ENCODE measurements around the gene KMT2E. TPM values are rescaled to one million over a fixed set of nuclear protein-coding genes. Genes with fewer than 3 reads are reported as not detected.

The KMT2E gene
- total RNA-seq, 1 experiment from 2014 or later, result 63.9 TPM

- Histone ChIP-seq H3K27me3 (replicated peaks; ENCODE audit: insufficient read depth, low read depth, low read length, poor library complexity) (no peaks in the 10 kb centered on the region), H3K4me1 (ENCODE audit: insufficient read depth, low read length, poor library complexity, severe bottlenecking) (no peaks in the 10 kb centered on the region), H3K4me3 (ENCODE audit: low read depth, low read length, poor library complexity, severe bottlenecking) (no peak overlapping the region), H3K9me3 (ENCODE audit: low read depth, low read length, poor library complexity, severe bottlenecking) (no peaks in the 10 kb centered on the region), H3K36me3 (ENCODE audit: insufficient read depth, low read length, poor library complexity, severe bottlenecking) (peaks cover 13% of the 10 kb centered on the region), H3K27ac (ENCODE audit: low read depth, low read length, poor library complexity, severe bottlenecking) (no peak overlapping the region)
- ChIA-PET CTCF (interaction anchor here (0.5 kb wide), 1 partner anchor 62 kb away, joined by 3 read pairs; no protein-coding TSS in a partner anchor), POLR2A (ENCODE audit: low non-redundant PET) (no interaction called here)
- TF ChIP-seq EZH2 (IDR thresholded peaks at IDR 0.05; ENCODE audit: borderline replicate concordance, low read depth, low read length, poor library complexity, severe bottlenecking), result no peak
- peak; percentile 65 for TF ChIP-seq CTCF (conservative IDR thresholded peaks at IDR 0.05; ENCODE audit: low read depth, low read length)
- DNase-seq (ENCODE audit: low spot score), result peak; percentile 66
- intact Hi-C loops (cut with micrococcal nuclease; ENCODE audit: unreplicated experiment), result loop anchor here (5.0 kb wide), 1 partner anchor 196 kb away; no protein-coding TSS in a partner anchor
- BruUV-seq (replicated peaks), result no TSS peak
Measured at GRCh38 chr7:105141068-105141467, 127.1 kb downstream of the KMT2E start.

GRCh38 chr7:105149827-105150226 lies 135.8 kb downstream of the KMT2E start:
- H3K27ac ChIP-seq (ENCODE audit: low read depth, low read length, poor library complexity, severe bottlenecking), result no peak overlapping the region
- no peaks in the 10 kb centered on the region for H3K9me3 ChIP-seq (ENCODE audit: low read depth, low read length, poor library complexity, severe bottlenecking)
- ChIA-PET POLR2A (ENCODE audit: low non-redundant PET) (no interaction called here), CTCF (no interaction called here)
- peak; percentile 45 for DNase-seq (ENCODE audit: low spot score)
- intact Hi-C loops (cut with micrococcal nuclease; ENCODE audit: unreplicated experiment), result no loop called here
- no peak overlapping the region for H3K4me3 ChIP-seq (ENCODE audit: low read depth, low read length, poor library complexity, severe bottlenecking)
- TF ChIP-seq EZH2 (IDR thresholded peaks at IDR 0.05; ENCODE audit: borderline replicate concordance, low read depth, low read length, poor library complexity, severe bottlenecking) (no peak), CTCF (conservative IDR thresholded peaks at IDR 0.05; ENCODE audit: low read depth, low read length) (no peak)
- no TSS peak for BruUV-seq (replicated peaks)
- peaks cover 11% of the 10 kb centered on the region for H3K4me1 ChIP-seq (ENCODE audit: insufficient read depth, low read length, poor library complexity, severe bottlenecking)
- H3K36me3 ChIP-seq (ENCODE audit: insufficient read depth, low read length, poor library complexity, severe bottlenecking), result no peaks in the 10 kb centered on the region
- no peaks in the 10 kb centered on the region for H3K27me3 ChIP-seq (replicated peaks; ENCODE audit: insufficient read depth, low read depth, low read length, poor library complexity)

- no peak for DNase-seq (ENCODE audit: low spot score)
- H3K4me1 ChIP-seq (ENCODE audit: insufficient read depth, low read length, poor library complexity, severe bottlenecking), result peaks cover 11% of the 10 kb centered on the region
- no peak overlapping the region for H3K4me3 ChIP-seq (ENCODE audit: low read depth, low read length, poor library complexity, severe bottlenecking)
- CTCF ChIA-PET, result no interaction called here
- intact Hi-C loops (cut with micrococcal nuclease; ENCODE audit: unreplicated experiment), result no loop called here
- H3K27me3 ChIP-seq (replicated peaks; ENCODE audit: insufficient read depth, low read depth, low read length, poor library complexity), result no peaks in the 10 kb centered on the region
- no TSS peak for BruUV-seq (replicated peaks)
- H3K9me3 ChIP-seq (ENCODE audit: low read depth, low read length, poor library complexity, severe bottlenecking), result no peaks in the 10 kb centered on the region
- no peak overlapping the region for H3K27ac ChIP-seq (ENCODE audit: low read depth, low read length, poor library complexity, severe bottlenecking)
- TF ChIP-seq EZH2 (IDR thresholded peaks at IDR 0.05; ENCODE audit: borderline replicate concordance, low read depth, low read length, poor library complexity, severe bottlenecking) (no peak), CTCF (conservative IDR thresholded peaks at IDR 0.05; ENCODE audit: low read depth, low read length) (no peak)
- H3K36me3 ChIP-seq (ENCODE audit: insufficient read depth, low read length, poor library complexity, severe bottlenecking), result no peaks in the 10 kb centered on the region
- POLR2A ChIA-PET (ENCODE audit: low non-redundant PET), result no interaction called here
Measured at GRCh38 chr7:105151152-105151551, 137.1 kb downstream of the KMT2E start.
